Islet precursor cell (in vitro differentiated cells): ENCODE data around the gene KLHL18.
"Not testable (repeated sequence)": the region's sequence is repeated elsewhere in the genome, so short reads cannot be mapped to it uniquely, and the experiment has no call there.

Experiments
- DNase-seq: peaks from one replicate; pipeline ENCODE4 v3.0.0-alpha.2; 2018

Gene KLHL18

GRCh38 chr3:47282424-47283192, at the start of gene KLHL18, which contains the start of gene KIF9:
TSS of gene KLHL18 (plus strand) at chr3:47282944. CDS start at chr3:47282966, 22 bp downstream.
TSS of gene KIF9 (minus strand) at chr3:47282799. CDS start at chr3:47277374, 5,425 bp downstream.
- DNase-seq: peak; percentile 95

- no peak for DNase-seq
These were observed 44.7 kb upstream of the KLHL18 start for GRCh38 chr3:47238017-47238416.

GRCh38 chr3:47239929-47240328, 42.8 kb upstream of the KLHL18 start:
- no peak for DNase-seq

GRCh38 chr3:47243419-47244147, 39.2 kb upstream of the KLHL18 start:
- DNase-seq: no peak

- no peak for DNase-seq
These were observed 38.1 kb upstream of the KLHL18 start for GRCh38 chr3:47244531-47245100.

- DNase-seq: no peak
These were observed 37.5 kb upstream of the KLHL18 start for GRCh38 chr3:47245271-47245670.

- DNase-seq: no peak
These were observed 35.3 kb upstream of the KLHL18 start for GRCh38 chr3:47247131-47248064.

GRCh38 chr3:47250309-47251060, 32.3 kb upstream of the KLHL18 start:
- peak; percentile 75 for DNase-seq

- not testable (repeated sequence) for DNase-seq
These were observed 31.7 kb upstream of the KLHL18 start for GRCh38 chr3:47251085-47251484.

- DNase-seq: no peak
These were observed 31.1 kb upstream of the KLHL18 start for GRCh38 chr3:47251689-47252088.

- not testable (repeated sequence) for DNase-seq
These were observed 26.4 kb upstream of the KLHL18 start for GRCh38 chr3:47256331-47256730.

GRCh38 chr3:47259114-47259513, 23.6 kb upstream of the KLHL18 start:
- DNase-seq: no peak

GRCh38 chr3:47260605-47261004, 22.1 kb upstream of the KLHL18 start:
- DNase-seq: no peak

GRCh38 chr3:47261301-47261700, 21.4 kb upstream of the KLHL18 start:
- DNase-seq: peak; percentile 86

GRCh38 chr3:47265008-47265407, 17.7 kb upstream of the KLHL18 start:
- DNase-seq: no peak

- DNase-seq: no peak
These were observed 16.9 kb upstream of the KLHL18 start for GRCh38 chr3:47265725-47266428.

- peak; percentile 95 for DNase-seq
These were observed 15.8 kb upstream of the KLHL18 start for GRCh38 chr3:47266709-47267489.

GRCh38 chr3:47267490-47267824, 15.3 kb upstream of the KLHL18 start:
- no peak for DNase-seq

GRCh38 chr3:47270526-47270925, 12.2 kb upstream of the KLHL18 start:
- DNase-seq: no peak

GRCh38 chr3:47273564-47273963, 9.2 kb upstream of the KLHL18 start:
- DNase-seq: no peak

- no peak for DNase-seq
These were observed 8.1 kb upstream of the KLHL18 start for GRCh38 chr3:47274652-47275051.
